Measurements from ENCODE around the gene RBPMS2. TPM values are rescaled to one million over a fixed set of nuclear protein-coding genes. Genes with fewer than 3 reads are reported as not detected.

Gene RBPMS2
- polyA plus RNA-seq, 1 donor (not counting 4 experiments of a cell fraction or from before 2014, with no cell fraction given) = not detected

GRCh38 chr15:64813075-64813474 is 37.7 kb upstream of the RBPMS2 start:
- no peak overlapping the region for H2AFZ ChIP-seq (ENCODE audit: control insufficient read depth, low read length)
- no peaks in the 10 kb centered on the region for H3K79me2 ChIP-seq (ENCODE audit: control insufficient read depth, insufficient read depth, low read length)
- TF ChIP-seq EZH2 (IDR thresholded peaks at IDR 0.05; ENCODE audit: low read length) (no peak), CTCF (optimal IDR thresholded peaks at IDR 0.05 in 1 of 3, IDR thresholded peaks at IDR 0.05 in 1 of 3, conservative IDR thresholded peaks at IDR 0.05 in 1 of 3; ENCODE audit: extremely low read depth in 1 of 3, insufficient read depth in 2 of 3, low read length in 3 of 3) (no peak)
- no peak overlapping the region for H3K27ac ChIP-seq (ENCODE audit: control insufficient read depth, insufficient read depth, low read length)
- FAIRE-seq (no peak), DNase-seq (ENCODE audit: low read depth, low spot score) (no peak)
- no peak overlapping the region for H3K9ac ChIP-seq (ENCODE audit: control insufficient read depth, extremely low read depth, insufficient read depth, low read length)
- dilution Hi-C loops (cut with MboI; ENCODE audit: extremely low pct_ligation_motif_present, low sequenced_read_pairs) = no loop called here
- no peaks in the 10 kb centered on the region for H4K20me1 ChIP-seq (ENCODE audit: control insufficient read depth, extremely low read depth, insufficient read depth, low read length)
- no peaks in the 10 kb centered on the region for H3K27me3 ChIP-seq (ENCODE audit: control insufficient read depth, extremely low read depth, insufficient read depth, low read length)
- H3K9me1 ChIP-seq (ENCODE audit: control insufficient read depth, extremely low read depth, insufficient read depth, low read length) = no peaks in the 10 kb centered on the region
- peaks cover 0 to 3% of the 10 kb centered on the region in 2 experiments for H3K36me3 ChIP-seq (ENCODE audit: control insufficient read depth in 2 of 2, extremely low read depth in 1 of 2, insufficient read depth in 2 of 2, low read length in 2 of 2)
- peaks cover 4% of the 10 kb centered on the region for H3K4me1 ChIP-seq (ENCODE audit: control insufficient read depth, extremely low read depth, insufficient read depth, low read length)
- H3K4me3 ChIP-seq (ENCODE audit: control insufficient read depth in 2 of 3, extremely low read depth in 1 of 3, insufficient read depth in 2 of 3, low read depth in 1 of 3, low read length in 3 of 3) = no peak overlapping the region
- H3K9me3 ChIP-seq (ENCODE audit: control insufficient read depth, low read depth, low read length) = no peaks in the 10 kb centered on the region
- H3K4me2 ChIP-seq (ENCODE audit: control insufficient read depth, extremely low read depth, insufficient read depth, low read depth, low read length) = no peak overlapping the region

GRCh38 chr15:64810497-64811326 is 35.3 kb upstream of the RBPMS2 start:
- dilution Hi-C loops (cut with MboI; ENCODE audit: extremely low pct_ligation_motif_present, low sequenced_read_pairs) = no loop called here
- DNase-seq (ENCODE audit: low read depth, low spot score) (no peak), FAIRE-seq (no peak)
- Histone ChIP-seq H3K79me2 (ENCODE audit: control insufficient read depth, insufficient read depth, low read length) (no peaks in the 10 kb centered on the region), H3K27ac (ENCODE audit: control insufficient read depth, insufficient read depth, low read length) (no peak overlapping the region), H2AFZ (ENCODE audit: control insufficient read depth, low read length) (no peak overlapping the region), H3K4me2 (ENCODE audit: control insufficient read depth, extremely low read depth, insufficient read depth, low read depth, low read length) (no peak overlapping the region), H4K20me1 (ENCODE audit: control insufficient read depth, extremely low read depth, insufficient read depth, low read length) (no peaks in the 10 kb centered on the region), H3K4me1 (ENCODE audit: control insufficient read depth, extremely low read depth, insufficient read depth, low read length) (peaks cover 4% of the 10 kb centered on the region), H3K4me3 (ENCODE audit: control insufficient read depth in 2 of 3, extremely low read depth in 1 of 3, insufficient read depth in 2 of 3, low read depth in 1 of 3, low read length in 3 of 3) (no peak overlapping the region), H3K27me3 (ENCODE audit: control insufficient read depth, extremely low read depth, insufficient read depth, low read length) (no peaks in the 10 kb centered on the region), H3K9me1 (ENCODE audit: control insufficient read depth, extremely low read depth, insufficient read depth, low read length) (no peaks in the 10 kb centered on the region), H3K36me3 (ENCODE audit: control insufficient read depth in 2 of 2, extremely low read depth in 1 of 2, insufficient read depth in 2 of 2, low read length in 2 of 2) (no peaks in the 10 kb centered on the region), H3K9ac (ENCODE audit: control insufficient read depth, extremely low read depth, insufficient read depth, low read length) (no peak overlapping the region), H3K9me3 (ENCODE audit: control insufficient read depth, low read depth, low read length) (no peaks in the 10 kb centered on the region)
- TF ChIP-seq CTCF (optimal IDR thresholded peaks at IDR 0.05 in 1 of 3, IDR thresholded peaks at IDR 0.05 in 1 of 3, conservative IDR thresholded peaks at IDR 0.05 in 1 of 3; ENCODE audit: extremely low read depth in 1 of 3, insufficient read depth in 2 of 3, low read length in 3 of 3) (no peak), EZH2 (IDR thresholded peaks at IDR 0.05; ENCODE audit: low read length) (no peak)

Measured in keratinocyte (primary cell).